ENCODE data around the gene ARHGAP44. TPM values are rescaled to one million over a fixed set of nuclear protein-coding genes. Genes with fewer than 3 reads are reported as not detected.

The ARHGAP44 gene
- total and polyA plus RNA-seq, 2 of the 13 experiments (the other 11 are each of a cell fraction or from before 2014, with no cell fraction given), result 0.79 to 3.1 TPM

- H3K36me3 ChIP-seq (replicated peaks in 1 of 2; ENCODE audit: control insufficient read depth in 1 of 2, insufficient read depth in 2 of 2, low read length in 2 of 2), result no peaks in the 10 kb centered on the region
- H3K27ac ChIP-seq (ENCODE audit: extremely low read length, insufficient read depth, low read length), result no peak overlapping the region
- CTCF ChIA-PET (ENCODE audit: low intra/inter-chr PET ratio, low total read pairs), result no interaction called here
- intact Hi-C loops (cut with micrococcal nuclease; ENCODE audit: unreplicated experiment), result no loop called here
- ATAC-seq (peak; percentile 74), DNase-seq (ENCODE audit: low spot score) (no peak), FAIRE-seq (no peak)
- H3K4me1 ChIP-seq (ENCODE audit: insufficient read depth, low read length), result peaks cover 25% of the 10 kb centered on the region
- TF ChIP-seq ZXDC (CRISPR knock-in tag; IDR thresholded peaks at IDR 0.05), result no peak
- no peak for TF ChIP-seq CREBL2 (CRISPR knock-in tag; IDR thresholded peaks at IDR 0.05; ENCODE audit: borderline replicate concordance)
- TF ChIP-seq ZMYM4 (CRISPR knock-in tag; IDR thresholded peaks at IDR 0.05), result 0 out of 2 replicates have a peak, but pooled peaks have one; percentile 14
- TF ChIP-seq ZNF781 (CRISPR knock-in tag; IDR thresholded peaks at IDR 0.05; ENCODE audit: borderline replicate concordance, not compliant biosample characterization), result no peak
- TF ChIP-seq ZNF362 (CRISPR knock-in tag; IDR thresholded peaks at IDR 0.05; ENCODE audit: borderline replicate concordance), result 0 out of 2 replicates have a peak, but pooled peaks have one; percentile 17
- no peaks in the 10 kb centered on the region for H3K79me2 ChIP-seq (ENCODE audit: insufficient read depth, low read length)
- no TSS peak for BruUV-seq (replicated peaks)
- in situ Hi-C loops (cut with HindIII; ENCODE audit: extremely low pct_ligation_motif_present, low pct_unique_long_range_greater_than_20kb), result no loop called here
- H3K4me2 ChIP-seq (ENCODE audit: low read depth, low read length), result peak overlapping the region; percentile 73
- H3K9ac ChIP-seq (ENCODE audit: insufficient read depth, low read depth, low read length), result no peak overlapping the region
- 32% methylated on average over 6 of the region's 6 CpGs for WGBS (ENCODE audit: low lambda C conversion rate)
- no peaks in the 10 kb centered on the region for H3K9me3 ChIP-seq (ENCODE audit: low read length)
- peak overlapping the region; percentile 43 for H2AFZ ChIP-seq (ENCODE audit: low read length)
- H3K4me3 ChIP-seq (replicated peaks in 1 of 3; ENCODE audit: insufficient read depth in 1 of 3, low read depth in 2 of 3, low read length in 3 of 3), result peak overlapping the region in 1 of 3 experiments; percentile 42; a peak in 2 of 6 replicates
- peaks cover 0 to 5% of the 10 kb centered on the region in 2 experiments; a peak in 2 of 5 replicates for H3K27me3 ChIP-seq (ENCODE audit: control insufficient read depth in 1 of 2, insufficient read depth in 2 of 2, low read length in 2 of 2)
- H4K20me1 ChIP-seq (ENCODE audit: insufficient read depth, low read length), result no peaks in the 10 kb centered on the region
- POLR2A ChIA-PET, result no interaction called here
Measured at GRCh38 chr17:13024016-13024415, 234.7 kb downstream of the ARHGAP44 start.

All from HepG2 (cell line).